HEK293 (cell line): Measurements from ENCODE around the gene ELFN1.

ENCODE experiments used
- CTCF ChIA-PET: fragments of 350-600 bp; formaldehyde crosslinking; extraction: SDS; loops from one replicate; lab custom pipeline; 2021; ENCODE audit warnings: antibody characterized with exemption; lab: Yijun Ruan, JAX
- POLR2A ChIA-PET: fragments of 300-600 bp; formaldehyde crosslinking; extraction: SDS; loops from one replicate; lab custom pipeline; 2020; ENCODE audit warnings: antibody characterized with exemption, inconsistent platforms; lab: Yijun Ruan, JAX
- H3K27ac ChIP-seq: fragments of 200-500 bp; sonication (Bioruptor generic); 2 replicates; pipeline ENCODE4 v1.5.1; 2014; ENCODE audit warnings: low read depth, low read length, control low read depth, inconsistent platforms; ENCODE audit errors: extremely low read depth
- H3K36me3 ChIP-seq, 2 experiments: fragments of 200-500 bp in 1 of 2; sonication (Bioruptor generic) in 1 of 2; 1 replicate in 1 of 2; 2 replicates in 1 of 2; pipeline ENCODE4 v1.5.1; 2014 to 2017; ENCODE audit warnings: inconsistent platforms in 2 of 2, low read length in 2 of 2; ENCODE audit not compliant: control insufficient read depth in 2 of 2, insufficient read depth in 1 of 2
- H3K4me1 ChIP-seq: fragments of 200-500 bp; sonication (Bioruptor generic); 2 replicates; pipeline ENCODE4 v1.5.1; 2014; ENCODE audit warnings: mild to moderate bottlenecking, low read length, inconsistent platforms; ENCODE audit not compliant: control insufficient read depth, insufficient read depth
- H3K4me3 ChIP-seq: 2 replicates; pipeline ENCODE4 v1.5.1; 2011; ENCODE audit warnings: low read depth, mild to moderate bottlenecking, control low read depth, low read length, moderate library complexity
- H3K9me3 ChIP-seq: fragments of 200-500 bp; sonication (Bioruptor generic); 2 replicates; pipeline ENCODE4 v1.5.1; 2014; ENCODE audit warnings: low read depth, low read length, inconsistent platforms; ENCODE audit not compliant: control insufficient read depth, insufficient read depth
- AEBP2 ChIP-seq: fragments of 450-650 bp; formaldehyde crosslinking; IDR thresholded peaks from 2 replicates; pipeline ENCODE4 v1.5.1; 2016; ENCODE audit warnings: missing biosample characterization, missing genetic modification characterization, borderline replicate concordance
- BCL11A ChIP-seq: fragments of 450-650 bp; formaldehyde crosslinking; IDR thresholded peaks from 2 replicates; pipeline ENCODE4 v1.5.1; 2016; ENCODE audit warnings: low read depth, missing biosample characterization, missing genetic modification characterization
- FEZF1 ChIP-seq: fragments of 450-650 bp; formaldehyde crosslinking; IDR thresholded peaks from 2 replicates; pipeline ENCODE4 v1.5.1; 2016; ENCODE audit warnings: missing biosample characterization, missing genetic modification characterization
- MZF1 ChIP-seq: fragments of 450-650 bp; formaldehyde crosslinking; IDR thresholded peaks from 2 replicates; pipeline ENCODE4 v1.5.1; 2017; ENCODE audit warnings: missing biosample characterization, missing genetic modification characterization, borderline replicate concordance
- OSR2 ChIP-seq: fragments of 450-650 bp; formaldehyde crosslinking; IDR thresholded peaks from 2 replicates; pipeline ENCODE4 v1.5.1; 2016; ENCODE audit warnings: missing biosample characterization, missing genetic modification characterization
- ZIC2 ChIP-seq: fragments of 450-650 bp; formaldehyde crosslinking; IDR thresholded peaks from 2 replicates; pipeline ENCODE4 v1.5.1; 2016; ENCODE audit warnings: missing biosample characterization, missing genetic modification characterization
- ZNF19 ChIP-seq: fragments of 450-650 bp; formaldehyde crosslinking; IDR thresholded peaks from 2 replicates; pipeline ENCODE4; 2016; ENCODE audit warnings: missing biosample characterization, missing genetic modification characterization, low read depth
- ZNF248 ChIP-seq: fragments of 450-650 bp; formaldehyde crosslinking; IDR thresholded peaks from 2 replicates; pipeline ENCODE4 v1.5.1; 2017; ENCODE audit warnings: missing biosample characterization, missing genetic modification characterization
- ZNF311 ChIP-seq: fragments of 450-650 bp; formaldehyde crosslinking; IDR thresholded peaks from 2 replicates; pipeline ENCODE4 v1.5.1; 2017; ENCODE audit warnings: missing biosample characterization, missing genetic modification characterization, borderline replicate concordance
- ZNF341 ChIP-seq: fragments of 450-650 bp; formaldehyde crosslinking; IDR thresholded peaks from 2 replicates; pipeline ENCODE4; 2016; ENCODE audit warnings: low read depth, missing biosample characterization, missing genetic modification characterization
- ZNF354C ChIP-seq: fragments of 450-650 bp; formaldehyde crosslinking; IDR thresholded peaks from 2 replicates; pipeline ENCODE4 v1.5.1; 2016; ENCODE audit warnings: missing biosample characterization, missing genetic modification characterization, low read depth, borderline replicate concordance
- ZNF423 ChIP-seq: fragments of 450-650 bp; formaldehyde crosslinking; IDR thresholded peaks from 2 replicates; pipeline ENCODE4 v1.5.1; 2016; ENCODE audit warnings: missing biosample characterization, missing genetic modification characterization
- ZNF501 ChIP-seq: fragments of 450-650 bp; formaldehyde crosslinking; IDR thresholded peaks from 2 replicates; pipeline ENCODE4 v1.5.1; 2016; ENCODE audit warnings: missing biosample characterization, missing genetic modification characterization
- ZNF510 ChIP-seq: fragments of 450-650 bp; formaldehyde crosslinking; IDR thresholded peaks from 2 replicates; pipeline ENCODE4 v1.5.1; 2018; ENCODE audit warnings: mild to moderate bottlenecking, missing genetic modification characterization, missing biosample characterization; ENCODE audit not compliant: insufficient replicate concordance
- ZNF639 ChIP-seq: fragments of 450-650 bp; formaldehyde crosslinking; IDR thresholded peaks from 2 replicates; pipeline ENCODE4 v1.5.1; 2016; ENCODE audit warnings: missing biosample characterization, missing genetic modification characterization
- ZNF76 ChIP-seq: fragments of 450-650 bp; formaldehyde crosslinking; IDR thresholded peaks from 2 replicates; pipeline ENCODE4; 2016; ENCODE audit warnings: low read depth, missing biosample characterization, missing genetic modification characterization, borderline replicate concordance
- ZNF791 ChIP-seq: fragments of 450-650 bp; formaldehyde crosslinking; IDR thresholded peaks from 2 replicates; pipeline ENCODE4 v1.5.1; 2016; ENCODE audit warnings: missing biosample characterization, missing genetic modification characterization
- ZNF792 ChIP-seq: fragments of 450-650 bp; formaldehyde crosslinking; IDR thresholded peaks from 2 replicates; pipeline ENCODE4 v1.5.1; 2016; ENCODE audit warnings: missing biosample characterization, missing genetic modification characterization
- ZSCAN30 ChIP-seq: fragments of 450-650 bp; IDR thresholded peaks from 2 replicates; pipeline ENCODE4 v1.5.1; 2018; ENCODE audit warnings: missing biosample characterization, mild to moderate bottlenecking, missing genetic modification characterization, moderate library complexity
- ZSCAN4 ChIP-seq: fragments of 450-650 bp; formaldehyde crosslinking; IDR thresholded peaks from 2 replicates; pipeline ENCODE4 v1.5.1; 2017; ENCODE audit warnings: missing biosample characterization, missing genetic modification characterization

ELFN1 gene

GRCh38 chr7:1645476-1645875, 24.6 kb upstream of the ELFN1 start (continued):
- no peak for TF ChIP-seq BCL11A (tag by site-specific recombination)

- Histone ChIP-seq H3K27ac (no peak overlapping the region), H3K36me3 (no peaks in the 10 kb centered on the region), H3K9me3 (no peaks in the 10 kb centered on the region), H3K4me1 (no peaks in the 10 kb centered on the region), H3K4me3 (no peak overlapping the region)
- POLR2A ChIA-PET = no interaction called here
- TF ChIP-seq ZIC2 (peak; percentile 26; the same call in 1 of the 2 replicates), ZNF248 (tag by site-specific recombination) (no peak)
- CTCF ChIA-PET = interaction anchor here (0.6 to 1.1 kb wide), 2 partner anchors 16 to 17 kb away, joined by 3 to 4 read pairs; no protein-coding TSS in a partner anchor
Observed at GRCh38 chr7:1646391-1646790, 23.7 kb upstream of the ELFN1 start.

DNA sequence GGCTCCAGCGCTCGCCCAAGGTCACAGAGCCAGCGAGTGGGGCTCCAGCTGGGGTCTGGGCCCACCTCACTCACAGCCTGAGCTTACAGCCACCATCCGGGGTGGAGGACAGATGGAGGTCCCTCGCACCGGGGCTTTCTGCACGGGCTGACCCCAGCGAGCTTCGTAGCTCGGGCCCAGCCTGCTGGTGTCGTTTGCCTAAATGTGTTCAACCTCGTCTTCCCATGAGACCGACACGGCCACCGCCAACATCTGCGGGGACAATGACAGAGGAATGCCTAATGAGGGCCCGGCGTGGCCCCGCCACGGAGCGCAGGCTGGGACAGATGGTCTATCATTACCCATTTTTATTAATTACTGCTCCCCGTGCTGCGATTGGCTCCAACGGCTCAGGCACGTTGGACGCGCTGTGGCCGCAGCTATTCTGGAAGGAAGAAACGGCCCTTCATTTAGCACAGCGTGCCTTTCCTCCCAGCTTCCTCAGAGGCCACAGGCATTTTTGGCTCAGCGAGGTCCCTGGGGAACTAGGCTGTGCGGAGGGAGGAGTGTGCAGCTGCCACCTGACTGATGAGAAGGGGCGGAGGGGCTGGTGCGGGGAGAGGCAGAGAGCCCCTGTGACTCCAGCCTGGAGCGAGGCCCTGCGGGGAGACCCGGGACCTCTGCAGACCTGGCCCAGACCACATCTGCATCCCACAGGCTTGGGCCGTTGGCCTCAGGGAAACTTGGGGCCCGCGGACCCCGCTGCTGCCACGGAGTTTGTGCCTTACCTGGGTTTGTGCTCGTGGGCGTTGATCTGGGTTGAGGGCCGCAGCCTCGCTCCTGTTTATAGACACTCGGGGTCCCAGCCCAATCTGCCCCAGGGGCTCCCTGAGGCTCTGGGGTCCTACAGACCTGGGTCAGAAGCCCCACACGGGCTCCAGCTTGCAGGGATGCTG, 22.9 kb upstream of the ELFN1 start:
- H3K4me1 ChIP-seq = no peaks in the 10 kb centered on the region

DNA sequence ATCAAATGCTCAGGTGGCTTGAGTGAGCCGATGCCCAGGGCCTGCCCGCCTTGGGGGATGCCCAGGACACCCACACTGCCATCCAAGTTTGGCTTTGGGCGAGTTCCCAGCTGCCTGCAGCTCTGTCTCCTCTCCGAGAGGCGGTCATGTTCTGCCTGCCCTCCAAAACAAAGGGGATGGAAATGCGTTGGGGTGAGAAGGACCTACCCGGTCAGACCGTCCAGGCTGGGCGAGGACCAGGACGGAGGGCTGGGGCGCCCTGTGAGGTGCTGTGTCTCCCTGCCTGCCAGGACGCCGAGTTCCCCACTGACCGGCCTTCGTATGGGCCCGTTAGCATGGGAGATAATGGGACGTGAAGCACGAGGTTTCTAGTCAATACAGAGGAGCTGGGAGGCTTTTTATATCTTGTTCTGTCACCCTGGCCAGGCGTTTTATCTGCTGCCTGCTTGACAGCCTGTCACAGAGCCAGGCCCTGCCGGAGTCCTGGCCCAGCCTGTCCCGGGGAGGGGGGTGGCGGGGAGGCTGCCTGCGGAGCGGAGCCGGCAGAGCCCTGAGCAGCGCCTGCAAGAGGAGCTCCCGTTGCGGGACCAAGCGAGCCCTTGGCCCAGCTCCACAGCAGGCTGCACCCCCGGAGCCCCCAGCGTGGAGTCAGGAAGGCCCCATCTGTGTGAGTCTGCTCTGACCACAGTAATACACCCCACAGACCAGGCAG, 22.0 kb upstream of the ELFN1 start:
- CTCF ChIA-PET = interaction anchor here (0.6 to 1.4 kb wide), 2 partner anchors 16 to 69 kb away, joined by 3 read pairs; no protein-coding TSS in a partner anchor
- Histone ChIP-seq H3K27ac (no peak overlapping the region), H3K4me3 (no peak overlapping the region), H3K9me3 (no peaks in the 10 kb centered on the region), H3K4me1 (no peaks in the 10 kb centered on the region), H3K36me3 (no peaks in the 10 kb centered on the region)
- TF ChIP-seq ZNF423 (tag by site-specific recombination) (no peak), ZIC2 (peak; percentile 94)
- POLR2A ChIA-PET = no interaction called here

More for the DNA sequence above, 22.9 kb upstream of the ELFN1 start:
- CTCF ChIA-PET = interaction anchor here (1.1 to 1.4 kb wide), 2 partner anchors 17 to 18 kb away, joined by 3 read pairs; no protein-coding TSS in a partner anchor
- Histone ChIP-seq H3K4me3 (no peak overlapping the region), H3K36me3 (no peaks in the 10 kb centered on the region), H3K9me3 (no peaks in the 10 kb centered on the region), H3K27ac (no peak overlapping the region)
- no peak for TF ChIP-seq ZNF510 (tag by site-specific recombination)
- TF ChIP-seq ZNF341 (tag by site-specific recombination) = peak; percentile 78
- no peak for TF ChIP-seq AEBP2
- no peak for TF ChIP-seq ZNF501
- TF ChIP-seq OSR2 = peak; percentile 53; the same call in 1 of the 2 replicates
- TF ChIP-seq ZNF19 (tag by site-specific recombination) = no peak
- no peak for TF ChIP-seq MZF1 (tag by site-specific recombination)
- POLR2A ChIA-PET = interaction anchor here (0.6 kb wide), 1 partner anchor 9 kb away, joined by 3 read pairs; no protein-coding TSS in a partner anchor

DNA sequence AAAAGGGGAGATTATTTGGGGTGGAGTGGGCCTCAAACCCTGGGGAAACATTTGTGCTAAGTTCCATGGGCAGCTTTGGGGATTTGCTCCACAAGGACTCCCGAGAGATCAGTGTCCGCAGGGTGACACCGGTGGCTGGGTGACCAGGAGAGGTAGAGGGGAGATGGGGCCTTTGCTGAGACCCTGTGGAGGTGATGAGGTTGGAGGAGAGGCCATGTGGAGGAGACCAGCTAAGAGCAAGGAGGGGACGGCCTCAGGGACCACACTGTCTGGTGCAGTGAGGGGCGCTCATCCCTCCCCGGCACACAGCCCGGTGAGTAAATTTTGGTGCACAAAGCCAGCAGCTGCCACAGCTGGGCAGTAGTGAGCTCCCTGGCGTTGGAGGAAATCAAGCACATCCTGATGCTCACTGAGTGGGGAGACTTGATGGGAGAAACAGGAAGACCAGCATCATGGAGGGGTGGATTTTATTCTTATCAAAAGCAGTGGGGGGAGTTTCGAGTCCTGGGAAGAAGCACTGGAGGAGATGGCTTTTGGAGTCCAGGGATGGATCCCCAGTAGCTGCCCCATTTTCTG, 20.2 kb upstream of the ELFN1 start:
- H3K27ac ChIP-seq = no peak overlapping the region
- no peak overlapping the region for H3K4me3 ChIP-seq
- no peaks in the 10 kb centered on the region for H3K9me3 ChIP-seq
- POLR2A ChIA-PET = no interaction called here
- no peaks in the 10 kb centered on the region for H3K36me3 ChIP-seq
- H3K4me1 ChIP-seq = no peaks in the 10 kb centered on the region
- CTCF ChIA-PET = interaction anchor here (0.5 to 0.7 kb wide), 2 partner anchors 13 to 1070 kb away, joined by 3 read pairs; no protein-coding TSS in a partner anchor
- TF ChIP-seq ZNF311 (tag by site-specific recombination) (no peak), ZNF792 (tag by site-specific recombination) (no peak), ZNF354C (tag by site-specific recombination) (no peak), ZNF639 (tag by site-specific recombination) (no peak), ZSCAN4 (no peak), FEZF1 (tag by site-specific recombination) (no peak), ZNF76 (no peak), ZNF791 (no peak), ZSCAN30 (tag by site-specific recombination) (no peak)
